Neural cell (in vitro differentiated cells): Measurements from ENCODE around the gene MSI2. TPM values are rescaled to one million over a fixed set of nuclear protein-coding genes. Genes with fewer than 3 reads are reported as not detected.

Experiments used
- H2AFZ ChIP-seq: fragments of 200-600, 300-800 bp; sonication (generic), shearing (Covaris generic); 2 replicates; pipeline ENCODE4 v1.6.0; 2014; ENCODE audit warnings: low read depth, mild to moderate bottlenecking, antibody characterized with exemption, low read length, moderate library complexity
- H3F3A ChIP-seq: fragments of 200-600 bp; shearing (Covaris generic); 2 replicates; pipeline ENCODE4 v1.6.1; 2016; ENCODE audit warnings: mild to moderate bottlenecking, moderate library complexity, mixed read lengths, antibody characterized with exemption, low read length; ENCODE audit not compliant: insufficient read depth, poor library complexity, severe bottlenecking
- H3K27ac ChIP-seq: fragments of 200-600, 300-800 bp; sonication (generic), shearing (Covaris generic); 2 replicates; pipeline ENCODE4 v1.5.1; 2014; ENCODE audit warnings: mild to moderate bottlenecking, low read length, moderate library complexity
- H3K27me3 ChIP-seq: fragments of 300-800, 200-600 bp; sonication (generic), shearing (Covaris generic); 2 replicates; pipeline ENCODE4 v1.6.0; 2014; ENCODE audit warnings: mild to moderate bottlenecking, low read depth, low read length, moderate library complexity; ENCODE audit not compliant: insufficient read depth
- H3K36me3 ChIP-seq: fragments of 300-800, 200-600 bp; sonication (generic), shearing (Covaris generic); 2 replicates; pipeline ENCODE4 v1.5.1; 2014; ENCODE audit warnings: mild to moderate bottlenecking, antibody characterized with exemption, low read length, moderate library complexity; ENCODE audit not compliant: insufficient read depth
- H3K4me2 ChIP-seq: fragments of 300-800, 200-600 bp; sonication (generic), shearing (Covaris generic); 2 replicates; pipeline ENCODE4 v1.6.0; 2014; ENCODE audit warnings: mild to moderate bottlenecking, low read length
- H3K4me3 ChIP-seq: fragments of 300-800, 200-600 bp; sonication (generic), shearing (Covaris generic); 2 replicates; pipeline ENCODE4 v1.5.1; 2014; ENCODE audit warnings: mild to moderate bottlenecking, low read length, moderate library complexity
- H3K79me2 ChIP-seq: fragments of 200-600 bp; shearing (Covaris generic); replicated peaks from 2 replicates; pipeline ENCODE4 v1.6.0; 2014; ENCODE audit warnings: mild to moderate bottlenecking, low read length, moderate library complexity; ENCODE audit not compliant: insufficient read depth
- H3K9ac ChIP-seq: fragments of 300-800, 200-600 bp; sonication (generic), shearing (Covaris generic); 2 replicates; pipeline ENCODE4 v1.6.1; 2016; ENCODE audit warnings: mild to moderate bottlenecking, low read length, mixed read lengths
- H3K9me2 ChIP-seq: fragments of 200-600 bp; shearing (Covaris generic); 2 replicates; pipeline ENCODE4 v1.6.1; 2016; ENCODE audit warnings: mild to moderate bottlenecking, low read length, mixed read lengths; ENCODE audit not compliant: insufficient read depth
- H3K9me3 ChIP-seq: fragments of 200-600, 300-800 bp; sonication (generic), shearing (Covaris generic); 2 replicates; pipeline ENCODE4 v1.6.1; 2016; ENCODE audit warnings: mild to moderate bottlenecking, mixed run types, low read length, moderate library complexity, mixed read lengths
- H4K20me1 ChIP-seq: fragments of 200-600 bp; shearing (Covaris generic); 2 replicates; pipeline ENCODE4 v1.6.1; 2016; ENCODE audit warnings: mild to moderate bottlenecking, mixed run types; ENCODE audit not compliant: insufficient read depth
- EP300 ChIP-seq: fragments of 450-650 bp; conservative IDR thresholded peaks from 2 replicates; pipeline ENCODE4 v1.6.1; 2014; ENCODE audit warnings: antibody characterized with exemption, mild to moderate bottlenecking, moderate library complexity; ENCODE audit not compliant: poor library complexity, severe bottlenecking
- EZH2 ChIP-seq: fragments of 200-600, 300-800 bp; shearing (Covaris generic), sonication (generic); IDR thresholded peaks from 2 replicates; pipeline ENCODE4 v1.6.1; 2014; ENCODE audit warnings: antibody characterized with exemption, low read length, borderline replicate concordance, mild to moderate bottlenecking; ENCODE audit not compliant: insufficient read depth, poor library complexity, severe bottlenecking
- MXI1 ChIP-seq: fragments of 450-650 bp; conservative IDR thresholded peaks from 2 replicates; pipeline ENCODE4 v1.6.1; 2014; ENCODE audit warnings: antibody characterized with exemption, mild to moderate bottlenecking; ENCODE audit not compliant: poor library complexity, severe bottlenecking
- POLR2AphosphoS5 ChIP-seq: IDR thresholded peaks from 2 replicates; pipeline ENCODE4 v1.6.1; 2012
- RAD21 ChIP-seq: fragments of 450-650 bp; conservative IDR thresholded peaks from 2 replicates; pipeline ENCODE4 v1.6.1; 2014; ENCODE audit warnings: antibody characterized with exemption, mild to moderate bottlenecking, moderate library complexity
- SMC3 ChIP-seq: fragments of 450-650 bp; conservative IDR thresholded peaks from 2 replicates; pipeline ENCODE4 v1.6.1; 2014; ENCODE audit warnings: antibody characterized with exemption, mild to moderate bottlenecking, moderate library complexity; ENCODE audit not compliant: poor library complexity
- TAF1 ChIP-seq: IDR thresholded peaks from 2 replicates; pipeline ENCODE4 v1.6.1; 2012; ENCODE audit warnings: low read depth
- polyA plus RNA-seq: library from polyadenylated mRNA; depleted of rRNA; stranded (reverse); fragments of >200 nt; gene quantifications from 2 replicates; pipeline ENCODE4 v1.2.3, GENCODE V29; 2014
- TF ChIP-seq, protein P1 (sequence below): IDR thresholded peaks from 2 replicates; pipeline ENCODE4 v1.6.1; 2012; ENCODE audit warnings: borderline replicate concordance
- TF ChIP-seq, protein P2 (sequence below): fragments of 450-650 bp; IDR thresholded peaks from 2 replicates; pipeline ENCODE4 v1.5.1; 2014; ENCODE audit warnings: antibody characterized with exemption, mild to moderate bottlenecking, moderate library complexity; ENCODE audit not compliant: poor library complexity, severe bottlenecking

Gene MSI2
- polyA plus RNA-seq, 1 donor from 2014 or later: 61.4 TPM

- Histone ChIP-seq H3K4me3 (no peak overlapping the region), H3F3A (no peaks in the 10 kb centered on the region), H3K36me3 (no peaks in the 10 kb centered on the region), H3K79me2 (peaks cover 46% of the 10 kb centered on the region), H3K9me2 (no peaks in the 10 kb centered on the region), H3K27me3 (no peaks in the 10 kb centered on the region), H3K9ac (no peak overlapping the region), H3K9me3 (no peaks in the 10 kb centered on the region), H3K4me2 (no peak overlapping the region), H3K27ac (no peak overlapping the region), H4K20me1 (no peaks in the 10 kb centered on the region), H2AFZ (no peak overlapping the region)
- no peak for TF ChIP-seq EP300
- no peak for TF ChIP-seq POLR2AphosphoS5
- TF ChIP-seq RAD21: no peak
- TF ChIP-seq TAF1: no peak
- TF ChIP-seq, protein P1, sequence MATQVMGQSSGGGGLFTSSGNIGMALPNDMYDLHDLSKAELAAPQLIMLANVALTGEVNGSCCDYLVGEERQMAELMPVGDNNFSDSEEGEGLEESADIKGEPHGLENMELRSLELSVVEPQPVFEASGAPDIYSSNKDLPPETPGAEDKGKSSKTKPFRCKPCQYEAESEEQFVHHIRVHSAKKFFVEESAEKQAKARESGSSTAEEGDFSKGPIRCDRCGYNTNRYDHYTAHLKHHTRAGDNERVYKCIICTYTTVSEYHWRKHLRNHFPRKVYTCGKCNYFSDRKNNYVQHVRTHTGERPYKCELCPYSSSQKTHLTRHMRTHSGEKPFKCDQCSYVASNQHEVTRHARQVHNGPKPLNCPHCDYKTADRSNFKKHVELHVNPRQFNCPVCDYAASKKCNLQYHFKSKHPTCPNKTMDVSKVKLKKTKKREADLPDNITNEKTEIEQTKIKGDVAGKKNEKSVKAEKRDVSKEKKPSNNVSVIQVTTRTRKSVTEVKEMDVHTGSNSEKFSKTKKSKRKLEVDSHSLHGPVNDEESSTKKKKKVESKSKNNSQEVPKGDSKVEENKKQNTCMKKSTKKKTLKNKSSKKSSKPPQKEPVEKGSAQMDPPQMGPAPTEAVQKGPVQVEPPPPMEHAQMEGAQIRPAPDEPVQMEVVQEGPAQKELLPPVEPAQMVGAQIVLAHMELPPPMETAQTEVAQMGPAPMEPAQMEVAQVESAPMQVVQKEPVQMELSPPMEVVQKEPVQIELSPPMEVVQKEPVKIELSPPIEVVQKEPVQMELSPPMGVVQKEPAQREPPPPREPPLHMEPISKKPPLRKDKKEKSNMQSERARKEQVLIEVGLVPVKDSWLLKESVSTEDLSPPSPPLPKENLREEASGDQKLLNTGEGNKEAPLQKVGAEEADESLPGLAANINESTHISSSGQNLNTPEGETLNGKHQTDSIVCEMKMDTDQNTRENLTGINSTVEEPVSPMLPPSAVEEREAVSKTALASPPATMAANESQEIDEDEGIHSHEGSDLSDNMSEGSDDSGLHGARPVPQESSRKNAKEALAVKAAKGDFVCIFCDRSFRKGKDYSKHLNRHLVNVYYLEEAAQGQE: no peak
- no peak for TF ChIP-seq SMC3
- no peak for TF ChIP-seq MXI1
- TF ChIP-seq, protein P2, sequence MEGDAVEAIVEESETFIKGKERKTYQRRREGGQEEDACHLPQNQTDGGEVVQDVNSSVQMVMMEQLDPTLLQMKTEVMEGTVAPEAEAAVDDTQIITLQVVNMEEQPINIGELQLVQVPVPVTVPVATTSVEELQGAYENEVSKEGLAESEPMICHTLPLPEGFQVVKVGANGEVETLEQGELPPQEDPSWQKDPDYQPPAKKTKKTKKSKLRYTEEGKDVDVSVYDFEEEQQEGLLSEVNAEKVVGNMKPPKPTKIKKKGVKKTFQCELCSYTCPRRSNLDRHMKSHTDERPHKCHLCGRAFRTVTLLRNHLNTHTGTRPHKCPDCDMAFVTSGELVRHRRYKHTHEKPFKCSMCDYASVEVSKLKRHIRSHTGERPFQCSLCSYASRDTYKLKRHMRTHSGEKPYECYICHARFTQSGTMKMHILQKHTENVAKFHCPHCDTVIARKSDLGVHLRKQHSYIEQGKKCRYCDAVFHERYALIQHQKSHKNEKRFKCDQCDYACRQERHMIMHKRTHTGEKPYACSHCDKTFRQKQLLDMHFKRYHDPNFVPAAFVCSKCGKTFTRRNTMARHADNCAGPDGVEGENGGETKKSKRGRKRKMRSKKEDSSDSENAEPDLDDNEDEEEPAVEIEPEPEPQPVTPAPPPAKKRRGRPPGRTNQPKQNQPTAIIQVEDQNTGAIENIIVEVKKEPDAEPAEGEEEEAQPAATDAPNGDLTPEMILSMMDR: no peak
- TF ChIP-seq EZH2: no peak
These were observed 153.8 kb downstream of the MSI2 start for GRCh38 chr17:57410169-57410568.

GRCh38 chr17:57412520-57413096 is 156.3 kb downstream of the MSI2 start:
- TF ChIP-seq POLR2AphosphoS5 (no peak), RAD21 (no peak), TAF1 (no peak)
- TF ChIP-seq, protein P1: no peak
- Histone ChIP-seq H3K4me3 (no peak overlapping the region), H3F3A (no peaks in the 10 kb centered on the region), H2AFZ (no peak overlapping the region), H3K36me3 (no peaks in the 10 kb centered on the region), H3K9me3 (no peaks in the 10 kb centered on the region), H3K27ac (no peak overlapping the region), H3K9ac (no peak overlapping the region), H3K4me2 (no peak overlapping the region), H3K9me2 (no peaks in the 10 kb centered on the region), H3K27me3 (no peaks in the 10 kb centered on the region), H4K20me1 (no peaks in the 10 kb centered on the region), H3K79me2 (peaks cover 49% of the 10 kb centered on the region)
